ENCODE data around the gene RUFY2. TPM values are rescaled to one million over a fixed set of nuclear protein-coding genes. Genes with fewer than 3 reads are reported as not detected.

RUFY2 gene
- total and polyA plus RNA-seq, 2 donors (not counting 3 experiments of a cell fraction or from before 2014, with no cell fraction given): 5.7 to 24.2 TPM

DNA sequence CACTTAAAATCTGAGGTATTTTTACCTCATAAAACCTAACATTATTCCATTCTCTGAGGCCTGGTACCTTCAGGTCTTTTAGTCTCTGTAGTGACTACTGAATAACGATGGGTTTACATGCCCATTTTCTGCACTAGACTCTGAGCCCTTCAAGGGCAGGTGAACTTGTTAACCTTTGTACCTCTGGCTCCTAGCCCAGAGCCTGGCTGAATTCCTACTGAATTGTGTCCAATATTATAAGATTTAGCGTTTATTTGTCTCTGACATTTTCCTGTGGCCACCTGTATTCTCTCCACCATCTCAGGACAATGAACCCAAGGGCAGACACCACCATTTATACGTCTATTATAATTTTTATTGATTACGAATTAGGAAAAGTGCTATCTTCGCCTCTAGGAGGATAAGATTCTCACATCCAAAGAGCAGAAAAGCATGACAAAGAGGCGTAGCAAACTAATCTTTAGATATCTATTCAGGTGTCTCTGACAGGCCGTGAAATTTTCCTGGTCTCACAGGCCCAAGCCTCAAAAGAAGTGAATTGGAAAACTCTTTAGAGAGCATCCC, 103.1 kb downstream of the RUFY2 start:
- H4K20me1 ChIP-seq (replicated peaks; ENCODE audit: control insufficient read depth, extremely low read depth, insufficient read depth, low read length): no peaks in the 10 kb centered on the region
- DNase-seq (ENCODE audit: low read depth, low spot score): no peak
- H3K9me3 ChIP-seq (replicated peaks; ENCODE audit: control insufficient read depth, insufficient read depth, low read length): no peaks in the 10 kb centered on the region
- POLR2A ChIA-PET: no interaction called here
- no peak for TF ChIP-seq GATA2 (IDR thresholded peaks at IDR 0.05; ENCODE audit: insufficient read depth, insufficient read length, low read depth, low read length)
- TF ChIP-seq JUN (IDR thresholded peaks at IDR 0.05; ENCODE audit: borderline replicate concordance, insufficient read depth, insufficient read length, low read depth): no peak
- TF ChIP-seq POLR2AphosphoS5 (IDR thresholded peaks at IDR 0.05; ENCODE audit: insufficient read depth, low read depth, low read length): no peak
- no peak for TF ChIP-seq MYC (IDR thresholded peaks at IDR 0.05; ENCODE audit: low read depth, low read length)
- TF ChIP-seq, protein P1, sequence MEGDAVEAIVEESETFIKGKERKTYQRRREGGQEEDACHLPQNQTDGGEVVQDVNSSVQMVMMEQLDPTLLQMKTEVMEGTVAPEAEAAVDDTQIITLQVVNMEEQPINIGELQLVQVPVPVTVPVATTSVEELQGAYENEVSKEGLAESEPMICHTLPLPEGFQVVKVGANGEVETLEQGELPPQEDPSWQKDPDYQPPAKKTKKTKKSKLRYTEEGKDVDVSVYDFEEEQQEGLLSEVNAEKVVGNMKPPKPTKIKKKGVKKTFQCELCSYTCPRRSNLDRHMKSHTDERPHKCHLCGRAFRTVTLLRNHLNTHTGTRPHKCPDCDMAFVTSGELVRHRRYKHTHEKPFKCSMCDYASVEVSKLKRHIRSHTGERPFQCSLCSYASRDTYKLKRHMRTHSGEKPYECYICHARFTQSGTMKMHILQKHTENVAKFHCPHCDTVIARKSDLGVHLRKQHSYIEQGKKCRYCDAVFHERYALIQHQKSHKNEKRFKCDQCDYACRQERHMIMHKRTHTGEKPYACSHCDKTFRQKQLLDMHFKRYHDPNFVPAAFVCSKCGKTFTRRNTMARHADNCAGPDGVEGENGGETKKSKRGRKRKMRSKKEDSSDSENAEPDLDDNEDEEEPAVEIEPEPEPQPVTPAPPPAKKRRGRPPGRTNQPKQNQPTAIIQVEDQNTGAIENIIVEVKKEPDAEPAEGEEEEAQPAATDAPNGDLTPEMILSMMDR (IDR thresholded peaks at IDR 0.05; ENCODE audit: extremely low read depth in 1 of 2, insufficient read depth in 1 of 2, low read depth in 1 of 2, low read length in 2 of 2): no peak
- TF ChIP-seq, protein P2, sequence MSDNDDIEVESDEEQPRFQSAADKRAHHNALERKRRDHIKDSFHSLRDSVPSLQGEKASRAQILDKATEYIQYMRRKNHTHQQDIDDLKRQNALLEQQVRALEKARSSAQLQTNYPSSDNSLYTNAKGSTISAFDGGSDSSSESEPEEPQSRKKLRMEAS (IDR thresholded peaks at IDR 0.05; ENCODE audit: insufficient read depth, insufficient read length): no peak
- no peak for TF ChIP-seq FOS (IDR thresholded peaks at IDR 0.05; ENCODE audit: borderline replicate concordance, insufficient read depth, low read length)
- TF ChIP-seq POLR2A (IDR thresholded peaks at IDR 0.05; ENCODE audit: low read depth, low read length): no peak
- TF ChIP-seq EZH2 (IDR thresholded peaks at IDR 0.05; ENCODE audit: borderline replicate concordance, low read depth, low read length, severe bottlenecking): no peak
- FAIRE-seq: no peak
- peaks cover 3% of the 10 kb centered on the region for H3K4me1 ChIP-seq (ENCODE audit: control insufficient read depth, extremely low read depth, insufficient read depth, low read length)
- intact Hi-C loops (cut with micrococcal nuclease): loop anchor here (5.0 kb wide), 1 partner anchor 222 kb away; no protein-coding TSS in a partner anchor
- CTCF ChIA-PET: interaction anchor here (3.0 to 6.2 kb wide), 3 partner anchors 90 to 515 kb away, joined by 62 to 290 read pairs (median 98); no protein-coding TSS in a partner anchor
- no peaks in the 10 kb centered on the region for H3K36me3 ChIP-seq (ENCODE audit: control insufficient read depth in 2 of 2, extremely low read depth in 1 of 2, insufficient read depth in 2 of 2, low read length in 2 of 2)
- no TSS peak for BruUV-seq (replicated peaks)
- no peak overlapping the region for H2AFZ ChIP-seq (ENCODE audit: low read depth, low read length)
- dilution Hi-C loops (cut with MboI; ENCODE audit: extremely low pct_ligation_motif_present, low sequenced_read_pairs): no loop called here
- H3K9me1 ChIP-seq (replicated peaks; ENCODE audit: control insufficient read depth, extremely low read depth, insufficient read depth, low read length): no peaks in the 10 kb centered on the region
- H3K9ac ChIP-seq (replicated peaks; ENCODE audit: extremely low read depth, insufficient read depth, low read length): no peak overlapping the region
- no peak overlapping the region for H3K4me3 ChIP-seq (replicated peaks in 1 of 3; ENCODE audit: insufficient read depth in 1 of 3, low read depth in 1 of 3, low read length in 3 of 3)
- no peak overlapping the region for H3K4me2 ChIP-seq (ENCODE audit: insufficient read depth, low read length)
- no peaks in the 10 kb centered on the region for H3K27me3 ChIP-seq (ENCODE audit: control insufficient read depth in 2 of 2, insufficient read depth in 2 of 2, low read length in 2 of 2)
- H3K79me2 ChIP-seq (ENCODE audit: control insufficient read depth, insufficient read depth, low read length): no peaks in the 10 kb centered on the region
- H3K27ac ChIP-seq (ENCODE audit: insufficient read depth, low read depth, low read length): no peak overlapping the region

Data from endothelial cell of umbilical vein (primary cell).